Measurements from ENCODE around the gene CWC27.

CWC27 gene

GRCh38 chr5:64980176-64980575 is 211.4 kb downstream of the CWC27 start:
- Histone ChIP-seq H3K27me3 (ENCODE audit: control insufficient read depth, insufficient read depth, low read length) (no peaks in the 10 kb centered on the region), H3K9me3 (ENCODE audit: control insufficient read depth, low read depth, low read length) (no peaks in the 10 kb centered on the region), H3K36me3 (ENCODE audit: control insufficient read depth, low read depth, low read length) (no peaks in the 10 kb centered on the region), H3K27ac (ENCODE audit: low read length) (no peak overlapping the region), H3K4me3 (ENCODE audit: low read length) (no peak overlapping the region), H3K4me1 (ENCODE audit: control insufficient read depth, low read depth, low read length) (no peaks in the 10 kb centered on the region), H3K9ac (ENCODE audit: low read length) (no peak overlapping the region)

GRCh38 chr5:64987768-64988167 is 219.0 kb downstream of the CWC27 start:
- Histone ChIP-seq H3K4me1 (ENCODE audit: control insufficient read depth, low read depth, low read length) (peaks cover 3% of the 10 kb centered on the region), H3K36me3 (ENCODE audit: control insufficient read depth, low read depth, low read length) (no peaks in the 10 kb centered on the region), H3K9me3 (ENCODE audit: control insufficient read depth, low read depth, low read length) (no peaks in the 10 kb centered on the region), H3K27ac (ENCODE audit: low read length) (no peak overlapping the region), H3K27me3 (ENCODE audit: control insufficient read depth, insufficient read depth, low read length) (no peaks in the 10 kb centered on the region), H3K9ac (ENCODE audit: low read length) (no peak overlapping the region), H3K4me3 (ENCODE audit: low read length) (no peak overlapping the region)

GRCh38 chr5:65009207-65009606 is 240.5 kb downstream of the CWC27 start:
- H3K9me3 ChIP-seq (ENCODE audit: control insufficient read depth, low read depth, low read length): no peaks in the 10 kb centered on the region
- H3K4me1 ChIP-seq (ENCODE audit: control insufficient read depth, low read depth, low read length): no peaks in the 10 kb centered on the region

DNA sequence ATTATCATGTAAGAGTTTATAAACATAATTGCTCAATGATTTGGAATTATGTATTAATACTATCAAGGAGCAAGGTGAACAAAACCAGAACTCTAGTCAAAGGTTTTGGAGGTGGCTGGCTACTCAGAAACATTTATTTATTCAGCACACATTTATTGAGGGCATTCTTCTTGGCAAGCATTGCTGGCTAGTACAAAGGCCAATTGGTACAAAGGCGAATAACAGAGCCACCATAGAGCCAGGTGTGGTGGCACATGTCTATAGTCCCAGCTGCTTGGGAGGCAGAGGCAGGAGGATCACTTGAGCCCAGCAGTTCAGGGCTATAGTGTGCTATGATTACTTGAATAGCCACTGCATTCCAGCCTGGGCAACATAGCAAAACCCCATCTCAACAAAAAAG is 242.1 kb downstream of the CWC27 start:
- H3K4me3 ChIP-seq (ENCODE audit: low read length): no peak overlapping the region
- no peaks in the 10 kb centered on the region for H3K27me3 ChIP-seq (ENCODE audit: control insufficient read depth, insufficient read depth, low read length)
- no peak overlapping the region for H3K9ac ChIP-seq (ENCODE audit: low read length)
- H3K27ac ChIP-seq (ENCODE audit: low read length): no peak overlapping the region
- H3K9me3 ChIP-seq (ENCODE audit: control insufficient read depth, low read depth, low read length): no peaks in the 10 kb centered on the region
- H3K36me3 ChIP-seq (ENCODE audit: control insufficient read depth, low read depth, low read length): no peaks in the 10 kb centered on the region
- H3K4me1 ChIP-seq (ENCODE audit: control insufficient read depth, low read depth, low read length): no peaks in the 10 kb centered on the region

More at GRCh38 chr5:65009207-65009606, 240.5 kb downstream of the CWC27 start:
- no peaks in the 10 kb centered on the region for H3K36me3 ChIP-seq (ENCODE audit: control insufficient read depth, low read depth, low read length)
- H3K4me3 ChIP-seq (ENCODE audit: low read length): no peak overlapping the region
- no peak overlapping the region for H3K9ac ChIP-seq (ENCODE audit: low read length)
- no peak overlapping the region for H3K27ac ChIP-seq (ENCODE audit: low read length)
- no peaks in the 10 kb centered on the region for H3K27me3 ChIP-seq (ENCODE audit: control insufficient read depth, insufficient read depth, low read length)

- Histone ChIP-seq H3K9ac (ENCODE audit: low read length) (no peak overlapping the region), H3K36me3 (ENCODE audit: control insufficient read depth, low read depth, low read length) (no peaks in the 10 kb centered on the region), H3K27me3 (ENCODE audit: control insufficient read depth, insufficient read depth, low read length) (no peaks in the 10 kb centered on the region), H3K27ac (ENCODE audit: low read length) (no peak overlapping the region), H3K4me3 (ENCODE audit: low read length) (no peak overlapping the region), H3K9me3 (ENCODE audit: control insufficient read depth, low read depth, low read length) (no peaks in the 10 kb centered on the region), H3K4me1 (ENCODE audit: control insufficient read depth, low read depth, low read length) (no peaks in the 10 kb centered on the region)
Measured at GRCh38 chr5:65012301-65012892, 243.7 kb downstream of the CWC27 start.

DNA sequence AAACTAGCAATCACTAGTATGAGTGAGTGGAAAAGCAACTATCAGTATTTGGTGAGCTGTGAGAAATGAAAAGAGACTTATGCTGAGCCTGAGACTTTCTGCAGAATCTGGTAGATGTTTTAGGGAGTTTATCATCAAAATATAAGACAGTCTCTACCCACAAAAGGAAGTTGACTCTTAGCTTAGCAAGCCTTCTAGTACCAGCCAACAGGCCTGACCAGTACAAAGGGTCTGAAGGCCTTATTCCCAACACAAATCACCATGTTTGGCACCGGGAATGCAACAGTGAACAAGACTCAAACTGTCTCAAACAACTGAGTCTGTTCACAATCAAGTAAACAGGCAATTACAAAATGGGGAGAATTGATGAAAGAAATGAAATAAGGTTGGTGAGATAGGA is 244.4 kb downstream of the CWC27 start:
- Histone ChIP-seq H3K4me3 (ENCODE audit: low read length) (no peak overlapping the region), H3K9ac (ENCODE audit: low read length) (no peak overlapping the region), H3K36me3 (ENCODE audit: control insufficient read depth, low read depth, low read length) (no peaks in the 10 kb centered on the region), H3K4me1 (ENCODE audit: control insufficient read depth, low read depth, low read length) (no peaks in the 10 kb centered on the region), H3K27ac (ENCODE audit: low read length) (no peak overlapping the region), H3K27me3 (ENCODE audit: control insufficient read depth, insufficient read depth, low read length) (no peaks in the 10 kb centered on the region), H3K9me3 (ENCODE audit: control insufficient read depth, low read depth, low read length) (no peaks in the 10 kb centered on the region)

- H3K4me1 ChIP-seq (ENCODE audit: control insufficient read depth, low read depth, low read length): no peaks in the 10 kb centered on the region
Measured at GRCh38 chr5:65014769-65015168, 246.0 kb downstream of the CWC27 start.

DNA sequence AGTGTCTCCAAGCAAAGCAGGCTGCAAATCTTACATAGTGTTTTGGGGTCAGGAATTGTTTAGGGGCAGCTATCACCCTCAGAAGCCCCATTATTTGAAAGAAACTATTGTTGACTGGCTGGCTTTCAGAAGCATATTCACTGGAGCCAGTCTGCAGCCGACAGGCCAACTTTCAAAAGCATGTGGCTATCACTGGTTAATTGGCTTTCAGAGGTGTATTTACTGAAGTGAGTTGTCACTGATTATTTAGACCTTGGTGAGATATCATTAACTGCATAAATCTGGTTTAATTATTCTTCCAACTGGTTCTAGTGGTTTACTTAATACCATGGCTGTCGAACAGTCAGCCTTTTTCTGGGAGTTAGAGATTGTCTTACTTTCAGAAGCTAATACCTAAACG is 247.0 kb downstream of the CWC27 start:
- no peak overlapping the region for H3K27ac ChIP-seq (ENCODE audit: low read length)
- no peak overlapping the region for H3K4me3 ChIP-seq (ENCODE audit: low read length)
- no peak overlapping the region for H3K9ac ChIP-seq (ENCODE audit: low read length)
- H3K36me3 ChIP-seq (ENCODE audit: control insufficient read depth, low read depth, low read length): no peaks in the 10 kb centered on the region
- no peaks in the 10 kb centered on the region for H3K27me3 ChIP-seq (ENCODE audit: control insufficient read depth, insufficient read depth, low read length)
- no peaks in the 10 kb centered on the region for H3K9me3 ChIP-seq (ENCODE audit: control insufficient read depth, low read depth, low read length)
- H3K4me1 ChIP-seq (ENCODE audit: control insufficient read depth, low read depth, low read length): no peaks in the 10 kb centered on the region

More at GRCh38 chr5:65014769-65015168, 246.0 kb downstream of the CWC27 start:
- no peaks in the 10 kb centered on the region for H3K27me3 ChIP-seq (ENCODE audit: control insufficient read depth, insufficient read depth, low read length)
- H3K4me3 ChIP-seq (ENCODE audit: low read length): no peak overlapping the region
- H3K36me3 ChIP-seq (ENCODE audit: control insufficient read depth, low read depth, low read length): no peaks in the 10 kb centered on the region
- H3K27ac ChIP-seq (ENCODE audit: low read length): no peak overlapping the region
- H3K9me3 ChIP-seq (ENCODE audit: control insufficient read depth, low read depth, low read length): no peaks in the 10 kb centered on the region
- H3K9ac ChIP-seq (ENCODE audit: low read length): no peak overlapping the region

GRCh38 chr5:65017636-65018035 is 248.9 kb downstream of the CWC27 start:
- no peak overlapping the region for H3K9ac ChIP-seq (ENCODE audit: low read length)
- H3K4me1 ChIP-seq (ENCODE audit: control insufficient read depth, low read depth, low read length): no peaks in the 10 kb centered on the region
- H3K27ac ChIP-seq (ENCODE audit: low read length): no peak overlapping the region
- no peaks in the 10 kb centered on the region for H3K9me3 ChIP-seq (ENCODE audit: control insufficient read depth, low read depth, low read length)
- no peaks in the 10 kb centered on the region for H3K36me3 ChIP-seq (ENCODE audit: control insufficient read depth, low read depth, low read length)
- no peaks in the 10 kb centered on the region for H3K27me3 ChIP-seq (ENCODE audit: control insufficient read depth, insufficient read depth, low read length)
- no peak overlapping the region for H3K4me3 ChIP-seq (ENCODE audit: low read length)

GRCh38 chr5:65018763-65019162 is 250.0 kb downstream of the CWC27 start:
- H3K9ac ChIP-seq (ENCODE audit: low read length): no peak overlapping the region
- H3K4me3 ChIP-seq (ENCODE audit: low read length): no peak overlapping the region
- H3K36me3 ChIP-seq (ENCODE audit: control insufficient read depth, low read depth, low read length): no peaks in the 10 kb centered on the region
- H3K4me1 ChIP-seq (ENCODE audit: control insufficient read depth, low read depth, low read length): no peaks in the 10 kb centered on the region
- no peak overlapping the region for H3K27ac ChIP-seq (ENCODE audit: low read length)
- no peaks in the 10 kb centered on the region for H3K27me3 ChIP-seq (ENCODE audit: control insufficient read depth, insufficient read depth, low read length)
- no peaks in the 10 kb centered on the region for H3K9me3 ChIP-seq (ENCODE audit: control insufficient read depth, low read depth, low read length)

- no peaks in the 10 kb centered on the region for H3K36me3 ChIP-seq (ENCODE audit: control insufficient read depth, low read depth, low read length)
- H3K27ac ChIP-seq (ENCODE audit: low read length): no peak overlapping the region
- H3K9me3 ChIP-seq (ENCODE audit: control insufficient read depth, low read depth, low read length): no peaks in the 10 kb centered on the region
- no peaks in the 10 kb centered on the region for H3K4me1 ChIP-seq (ENCODE audit: control insufficient read depth, low read depth, low read length)
- H3K4me3 ChIP-seq (ENCODE audit: low read length): no peak overlapping the region
- H3K27me3 ChIP-seq (ENCODE audit: control insufficient read depth, insufficient read depth, low read length): no peaks in the 10 kb centered on the region
- no peak overlapping the region for H3K9ac ChIP-seq (ENCODE audit: low read length)
Measured at GRCh38 chr5:65020492-65020891, 251.8 kb downstream of the CWC27 start.

DNA sequence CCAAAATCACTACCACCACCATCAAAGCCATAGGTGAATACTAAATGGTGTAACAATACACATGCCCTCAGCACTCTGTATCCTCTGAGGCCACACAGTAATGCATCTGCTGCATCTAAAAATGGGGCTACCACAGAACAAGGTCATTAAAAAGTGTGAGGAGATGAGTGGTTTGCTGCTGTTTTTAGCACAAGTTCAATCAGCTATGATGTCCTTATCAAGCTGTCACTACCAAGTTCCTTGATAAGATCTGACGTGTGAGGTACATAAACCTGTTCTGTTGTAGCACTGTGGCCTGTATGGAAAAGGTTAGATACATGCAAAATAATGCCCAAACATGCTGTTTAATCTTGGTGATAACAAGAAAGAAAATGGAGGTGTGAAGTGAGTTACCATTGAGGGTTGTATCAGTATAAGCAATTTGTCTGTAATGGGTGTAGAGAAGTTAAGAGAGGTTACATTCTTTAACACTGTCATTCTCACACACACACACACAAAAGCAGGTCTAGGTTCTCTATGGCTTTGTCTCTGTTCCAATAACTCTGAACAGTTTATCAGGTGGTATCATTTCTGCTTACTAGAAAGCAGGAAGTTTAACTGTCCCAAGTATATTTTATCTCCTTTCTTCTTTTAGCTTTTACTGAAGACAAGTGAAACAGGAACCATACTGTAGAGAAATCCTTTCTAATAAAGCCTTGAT is 252.9 kb downstream of the CWC27 start:
- H3K36me3 ChIP-seq (ENCODE audit: control insufficient read depth, low read depth, low read length): no peaks in the 10 kb centered on the region
- no peaks in the 10 kb centered on the region for H3K27me3 ChIP-seq (ENCODE audit: control insufficient read depth, insufficient read depth, low read length)
- no peak overlapping the region for H3K9ac ChIP-seq (ENCODE audit: low read length)
- no peaks in the 10 kb centered on the region for H3K4me1 ChIP-seq (ENCODE audit: control insufficient read depth, low read depth, low read length)
- H3K9me3 ChIP-seq (ENCODE audit: control insufficient read depth, low read depth, low read length): no peaks in the 10 kb centered on the region
- no peak overlapping the region for H3K4me3 ChIP-seq (ENCODE audit: low read length)
- no peak overlapping the region for H3K27ac ChIP-seq (ENCODE audit: low read length)
